Activated CD8-positive, alpha-beta memory T cell treated with anti-CD3 and anti-CD28 coated beads for 4 hours (primary cell): Measurements from ENCODE around the gene NGB.

ENCODE experiments used
- DNase-seq, 2 donors: peaks; one replicate each; pipeline ENCODE4 v3.0.0-alpha.2; 2020; ENCODE audit warnings: low read depth in 2 of 2

The NGB gene

GRCh38 chr14:77265187-77265515 lies 5.9 kb downstream of the NGB start:
- DNase-seq = no peak

GRCh38 chr14:77264466-77265186 lies 6.4 kb downstream of the NGB start:
- no peak for DNase-seq

- no peak for DNase-seq
Observed at GRCh38 chr14:77260631-77261030, 10.4 kb downstream of the NGB start.

- no peak for DNase-seq
Observed at GRCh38 chr14:77260199-77260598, 10.8 kb downstream of the NGB start.

- DNase-seq = no peak
Observed at GRCh38 chr14:77259025-77259715, 11.8 kb downstream of the NGB start.

- DNase-seq = no peak
Observed at GRCh38 chr14:77258566-77258965, 12.4 kb downstream of the NGB start.

- no peak for DNase-seq
Observed at GRCh38 chr14:77257700-77258099, 13.3 kb downstream of the NGB start.

- DNase-seq = no peak
Observed at GRCh38 chr14:77256694-77257093, 14.3 kb downstream of the NGB start.

- no peak for DNase-seq
Observed at GRCh38 chr14:77253333-77254190, 17.4 kb downstream of the NGB start.

GRCh38 chr14:77251870-77252269 lies 19.1 kb downstream of the NGB start:
- no peak for DNase-seq

- DNase-seq = no peak
Observed at GRCh38 chr14:77250927-77251326, 20.1 kb downstream of the NGB start.

- no peak for DNase-seq
Observed at GRCh38 chr14:77249286-77249685, 21.7 kb downstream of the NGB start.

- no peak for DNase-seq
Observed at GRCh38 chr14:77248666-77249065, 22.3 kb downstream of the NGB start.

- no peak for DNase-seq
Observed at GRCh38 chr14:77246784-77247183, 24.2 kb downstream of the NGB start.

- DNase-seq = no peak
Observed at GRCh38 chr14:77245820-77246219, 25.2 kb downstream of the NGB start.

- DNase-seq = no peak
Observed at GRCh38 chr14:77243853-77244252, 27.2 kb downstream of the NGB start.

GRCh38 chr14:77242752-77243151 lies 28.3 kb downstream of the NGB start:
- no peak for DNase-seq

GRCh38 chr14:77241955-77242354 lies 29.1 kb downstream of the NGB start:
- DNase-seq = no peak

- DNase-seq = no peak
Observed at GRCh38 chr14:77240336-77240915, 30.6 kb downstream of the NGB start.

- no peak for DNase-seq
Observed at GRCh38 chr14:77239412-77239811, 31.6 kb downstream of the NGB start.

GRCh38 chr14:77238996-77239395 lies 32.0 kb downstream of the NGB start:
- DNase-seq = no peak

GRCh38 chr14:77238356-77238755 lies 32.6 kb downstream of the NGB start:
- no peak for DNase-seq
